Vagina (tissue), 2 donors: ENCODE results near the gene ITIH5.

Experiments
- POLR2A ChIP-seq, 2 donors: fragments of 450-650 bp; IDR thresholded peaks; one replicate each; pipeline ENCODE4 v1.6.1; 2017; ENCODE audit warnings: antibody characterized with exemption in 2 of 2, mild to moderate bottlenecking in 2 of 2, moderate library complexity in 2 of 2
- TF ChIP-seq, protein P1 (sequence below), 3 experiments: fragments of 450-650 bp in 2 of 3; fragments of 200-600 bp in 1 of 3; sonication (generic) in 1 of 3; IDR thresholded peaks; one replicate each; pipeline ENCODE4 v1.5.1; 2017 to 2019; ENCODE audit warnings: antibody characterized with exemption in 3 of 3, mild to moderate bottlenecking in 2 of 3, moderate library complexity in 2 of 3

DNA sequence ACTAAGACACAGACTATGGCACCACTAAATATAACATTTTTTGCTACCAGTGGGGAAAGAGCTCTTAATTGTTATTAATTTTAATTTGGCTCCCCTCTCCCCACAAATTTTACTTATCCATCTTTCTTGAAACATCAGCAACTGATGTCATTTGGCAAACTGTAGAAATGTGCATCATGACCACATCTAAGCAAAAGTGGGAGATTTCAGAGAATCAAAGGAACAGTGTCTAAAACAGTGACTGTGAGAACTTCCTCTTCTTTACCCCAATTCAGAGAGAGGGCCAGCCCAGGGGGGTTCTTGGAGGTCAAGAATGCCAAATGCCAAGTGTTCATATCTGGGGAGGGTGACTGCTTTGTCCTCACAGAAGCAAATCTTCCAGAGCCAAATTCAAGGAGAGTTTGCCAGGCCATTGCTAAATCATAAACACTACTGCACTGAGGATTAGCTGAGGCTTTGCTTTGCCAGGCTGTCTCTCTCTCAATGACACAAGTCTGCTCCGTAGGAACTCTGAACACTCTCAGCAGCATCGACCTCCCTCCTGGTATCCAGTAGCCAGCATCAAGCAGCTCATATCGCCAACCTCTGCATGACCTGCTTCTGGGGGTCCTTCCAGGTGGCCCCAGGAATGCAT is 65.6 kb downstream of the ITIH5 start:
- TF ChIP-seq POLR2A (IDR thresholded peaks at IDR 0.05), result no peak
- TF ChIP-seq, protein P1, sequence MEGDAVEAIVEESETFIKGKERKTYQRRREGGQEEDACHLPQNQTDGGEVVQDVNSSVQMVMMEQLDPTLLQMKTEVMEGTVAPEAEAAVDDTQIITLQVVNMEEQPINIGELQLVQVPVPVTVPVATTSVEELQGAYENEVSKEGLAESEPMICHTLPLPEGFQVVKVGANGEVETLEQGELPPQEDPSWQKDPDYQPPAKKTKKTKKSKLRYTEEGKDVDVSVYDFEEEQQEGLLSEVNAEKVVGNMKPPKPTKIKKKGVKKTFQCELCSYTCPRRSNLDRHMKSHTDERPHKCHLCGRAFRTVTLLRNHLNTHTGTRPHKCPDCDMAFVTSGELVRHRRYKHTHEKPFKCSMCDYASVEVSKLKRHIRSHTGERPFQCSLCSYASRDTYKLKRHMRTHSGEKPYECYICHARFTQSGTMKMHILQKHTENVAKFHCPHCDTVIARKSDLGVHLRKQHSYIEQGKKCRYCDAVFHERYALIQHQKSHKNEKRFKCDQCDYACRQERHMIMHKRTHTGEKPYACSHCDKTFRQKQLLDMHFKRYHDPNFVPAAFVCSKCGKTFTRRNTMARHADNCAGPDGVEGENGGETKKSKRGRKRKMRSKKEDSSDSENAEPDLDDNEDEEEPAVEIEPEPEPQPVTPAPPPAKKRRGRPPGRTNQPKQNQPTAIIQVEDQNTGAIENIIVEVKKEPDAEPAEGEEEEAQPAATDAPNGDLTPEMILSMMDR (IDR thresholded peaks at IDR 0.05), result no peak
